Body of pancreas (tissue), 4 donors: ENCODE measurements around the gene RASAL1. TPM values are rescaled to one million over a fixed set of nuclear protein-coding genes. Genes with fewer than 3 reads are reported as not detected.

Source experiments
- ATAC-seq: fragments of 150-250 bp; one replicate; pipeline ENCODE4 v1.9.1; 2016
- DNase-seq, 4 donors: peaks; one replicate each; pipeline ENCODE4 v3.0.0-alpha.2; 2019
- H3K27ac ChIP-seq, 4 donors: fragments of 200-600 bp; sonication (generic); 1 replicate in 3 of 4; 2 replicates in 1 of 4; pipeline versions ENCODE4 v1.5.1 to v1.6.1; 2016 to 2019; ENCODE audit warnings: mild to moderate bottlenecking in 1 of 4, mixed read lengths in 1 of 4, moderate library complexity in 1 of 4
- H3K27me3 ChIP-seq, 2 donors: fragments of 200-600 bp; sonication (generic); one replicate each; pipeline ENCODE4 v1.6.0; 2016; ENCODE audit warnings: mild to moderate bottlenecking in 1 of 2
- H3K36me3 ChIP-seq, 2 donors: fragments of 200-600 bp; sonication (generic); replicated peaks in 1 of 2; 2 replicates each; pipeline ENCODE4 v1.5.1; 2016; ENCODE audit warnings: low read depth in 2 of 2; ENCODE audit not compliant: insufficient read depth in 1 of 2
- H3K4me1 ChIP-seq: fragments of 200-600 bp; sonication (generic); one replicate; pipeline ENCODE4 v1.6.0; 2016
- H3K4me3 ChIP-seq, 2 donors: fragments of 200-600 bp; sonication (generic); 1 replicate in 1 of 2; 2 replicates in 1 of 2; pipeline ENCODE4 v1.5.1; 2016 to 2019
- H3K9me3 ChIP-seq, 3 donors: fragments of 200-600 bp; sonication (generic); 1 replicate in 2 of 3; 2 replicates in 1 of 3; pipeline ENCODE4 v1.5.1; 2016
- POLR2A ChIP-seq, 3 donors: fragments of 450-650 bp; IDR thresholded peaks; one replicate each; pipeline ENCODE4 v1.6.1; 2016; ENCODE audit warnings: antibody characterized with exemption in 3 of 3, mild to moderate bottlenecking in 2 of 3
- WGBS, 2 donors: methylation state at CpG; one replicate each; pipeline ENCODE4 v1.1.5; 2017; 5-methylcytosine and 5-hydroxymethylcytosine counted together
- intact Hi-C: fragments of 100-400 bp; cut with DNase I; formaldehyde crosslinking; loops from one replicate; pipeline ENCODE4 v1.15.1; 2023
- total RNA-seq, 2 donors: library from RNA; depleted of rRNA; stranded (reverse); fragments of >200 nt; gene quantifications; one replicate each; pipeline ENCODE4 v1.1.0, GENCODE V29; 2016
- TF ChIP-seq, protein P1 (sequence below), 7 experiments: fragments of 450-650 bp in 4 of 7; fragments of 200-600 bp in 3 of 7; sonication (generic) in 3 of 7; IDR thresholded peaks; one replicate each; pipeline ENCODE4 v1.5.1; 2016 to 2019; ENCODE audit warnings: antibody characterized with exemption in 7 of 7

The RASAL1 gene
- total RNA-seq, 2 donors from 2014 or later = 0.66 to 2.1 TPM

DNA sequence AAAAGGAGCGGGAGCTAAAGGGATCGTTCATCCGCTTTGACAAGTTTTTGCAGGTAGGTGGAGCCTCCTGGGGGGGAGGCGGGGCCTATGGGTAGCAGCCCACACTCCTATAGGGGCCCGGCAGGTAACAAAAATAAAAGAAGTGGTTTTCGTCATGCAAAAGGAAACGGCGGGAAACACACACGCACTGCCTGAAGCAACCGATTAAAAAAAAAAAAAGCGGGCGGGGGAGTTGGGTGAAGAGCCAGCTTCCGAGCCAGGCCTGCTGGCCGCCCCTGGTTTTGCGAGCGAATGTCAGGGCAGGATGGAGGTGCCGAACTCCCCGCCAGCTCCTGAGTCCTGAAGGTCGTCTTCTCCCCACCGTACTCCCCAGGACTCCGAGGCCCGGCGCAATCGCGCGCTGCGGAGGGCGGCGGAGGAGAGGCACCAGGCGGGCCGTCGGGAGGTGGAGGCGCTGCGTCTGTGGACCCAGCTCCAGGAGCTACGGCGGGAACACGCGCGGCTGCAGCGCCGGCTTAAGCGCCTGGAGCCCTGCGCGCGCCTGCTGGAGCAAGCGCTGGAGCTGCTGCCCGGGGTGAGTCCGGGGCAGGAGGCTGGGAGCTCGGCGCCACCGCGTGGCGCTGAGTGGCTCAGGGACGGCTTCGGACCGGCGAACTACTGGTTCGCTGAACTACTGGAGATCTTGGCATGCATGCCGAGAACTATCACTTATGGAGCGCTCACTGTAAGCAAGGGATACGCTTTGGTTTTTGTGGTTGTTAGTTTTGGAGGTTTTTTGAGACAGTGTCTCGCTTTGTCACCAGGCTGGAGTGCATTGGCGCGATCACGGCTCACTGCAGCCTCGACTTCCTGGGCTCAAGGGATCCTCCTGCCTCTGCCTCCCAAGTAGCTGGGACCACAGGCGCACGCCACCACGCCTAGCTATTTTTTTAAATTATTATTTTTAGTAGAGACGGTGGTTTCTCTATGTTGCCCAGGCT lies 17.6 kb upstream of the RASAL1 start:
- ATAC-seq = peak; percentile 83
- peak; percentile 65 to 73 (median 72) for DNase-seq
- WGBS, 2 donors = 7 to 11% methylated on average over 26 to 65 of the region's 70 CpGs
- H3K9me3 ChIP-seq = no peaks in the 10 kb centered on the region
- TF ChIP-seq, protein P1, sequence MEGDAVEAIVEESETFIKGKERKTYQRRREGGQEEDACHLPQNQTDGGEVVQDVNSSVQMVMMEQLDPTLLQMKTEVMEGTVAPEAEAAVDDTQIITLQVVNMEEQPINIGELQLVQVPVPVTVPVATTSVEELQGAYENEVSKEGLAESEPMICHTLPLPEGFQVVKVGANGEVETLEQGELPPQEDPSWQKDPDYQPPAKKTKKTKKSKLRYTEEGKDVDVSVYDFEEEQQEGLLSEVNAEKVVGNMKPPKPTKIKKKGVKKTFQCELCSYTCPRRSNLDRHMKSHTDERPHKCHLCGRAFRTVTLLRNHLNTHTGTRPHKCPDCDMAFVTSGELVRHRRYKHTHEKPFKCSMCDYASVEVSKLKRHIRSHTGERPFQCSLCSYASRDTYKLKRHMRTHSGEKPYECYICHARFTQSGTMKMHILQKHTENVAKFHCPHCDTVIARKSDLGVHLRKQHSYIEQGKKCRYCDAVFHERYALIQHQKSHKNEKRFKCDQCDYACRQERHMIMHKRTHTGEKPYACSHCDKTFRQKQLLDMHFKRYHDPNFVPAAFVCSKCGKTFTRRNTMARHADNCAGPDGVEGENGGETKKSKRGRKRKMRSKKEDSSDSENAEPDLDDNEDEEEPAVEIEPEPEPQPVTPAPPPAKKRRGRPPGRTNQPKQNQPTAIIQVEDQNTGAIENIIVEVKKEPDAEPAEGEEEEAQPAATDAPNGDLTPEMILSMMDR (IDR thresholded peaks at IDR 0.05) = peak in 6 of 7 experiments; percentile 28 to 64 (median 56)
- TF ChIP-seq POLR2A (IDR thresholded peaks at IDR 0.05) = no peak
- peaks cover 0 to 3% of the 10 kb centered on the region in 2 donors for H3K27me3 ChIP-seq
- intact Hi-C loops = no loop called here
- no peaks in the 10 kb centered on the region for H3K36me3 ChIP-seq
- no peak overlapping the region for H3K4me3 ChIP-seq
- H3K27ac ChIP-seq = peak overlapping the region in 1 of 4 donors; percentile 55
- peaks cover 32% of the 10 kb centered on the region for H3K4me1 ChIP-seq

DNA sequence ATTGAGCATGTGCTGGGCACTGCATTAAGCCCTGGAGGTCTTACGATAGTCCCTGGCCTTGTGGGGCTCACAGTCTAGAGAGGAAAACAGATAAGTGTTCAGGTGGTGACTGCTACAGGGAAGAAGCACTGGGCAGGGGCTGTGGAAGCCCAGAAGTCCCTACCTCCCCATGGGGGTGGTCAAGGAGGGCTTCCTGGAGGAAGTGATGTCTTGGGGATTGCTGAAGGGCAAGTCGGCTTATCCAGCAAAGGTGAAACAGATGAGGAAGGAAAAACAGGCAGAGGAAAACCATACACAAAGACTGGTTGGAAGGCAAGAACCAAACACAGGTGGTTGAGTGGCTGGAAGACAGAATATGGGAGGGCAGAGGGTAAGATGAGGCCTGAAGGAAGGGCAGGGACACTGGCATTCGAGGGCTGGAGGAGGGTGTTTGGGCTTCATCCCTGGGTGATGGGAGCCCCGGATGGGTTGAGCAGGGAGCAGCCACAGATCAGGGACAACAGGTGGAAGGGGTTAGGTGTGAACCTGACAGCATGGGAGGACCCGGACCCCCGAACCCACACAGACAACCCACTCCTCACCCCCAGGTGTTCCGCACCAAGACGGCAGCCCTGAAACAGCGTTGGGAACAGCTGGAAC lies 16.8 kb upstream of the RASAL1 start:
- H3K36me3 ChIP-seq = no peaks in the 10 kb centered on the region
- peaks cover 0 to 3% of the 10 kb centered on the region in 2 donors for H3K27me3 ChIP-seq
- H3K4me3 ChIP-seq = no peak overlapping the region
- intact Hi-C loops = no loop called here
- DNase-seq (no peak), ATAC-seq (no peak)
- TF ChIP-seq POLR2A (IDR thresholded peaks at IDR 0.05) = no peak
- TF ChIP-seq, protein P1 (IDR thresholded peaks at IDR 0.05) = no peak
- 23 to 27% methylated on average over 8 to 9 of the region's 9 CpGs for WGBS, 2 donors
- no peaks in the 10 kb centered on the region for H3K9me3 ChIP-seq
- peaks cover 32% of the 10 kb centered on the region for H3K4me1 ChIP-seq
- H3K27ac ChIP-seq = no peak overlapping the region

DNA sequence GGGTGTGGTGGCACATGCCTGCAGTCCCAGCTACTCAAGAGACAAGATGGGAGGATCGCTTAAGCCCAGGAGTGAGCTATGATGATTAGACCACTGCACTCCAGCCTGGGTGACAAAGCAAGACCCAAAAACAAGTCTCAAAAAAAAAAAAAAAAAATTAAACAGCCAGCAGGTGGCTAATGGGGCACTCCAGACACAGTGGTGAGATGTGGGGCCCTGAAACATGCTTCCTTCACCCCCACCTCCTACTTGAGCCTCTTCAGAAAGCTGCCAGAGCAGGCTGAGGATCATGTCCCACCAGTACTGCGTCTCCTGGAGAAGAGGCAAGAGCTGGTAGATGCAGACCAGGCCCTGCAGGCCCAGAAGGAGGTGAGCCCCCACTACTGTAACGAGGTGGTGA lies 16.1 kb upstream of the RASAL1 start:
- intact Hi-C loops = no loop called here
- no peak for DNase-seq
- Histone ChIP-seq H3K4me1 (peaks cover 32% of the 10 kb centered on the region), H3K27ac (no peak overlapping the region), H3K9me3 (no peaks in the 10 kb centered on the region), H3K27me3 (peaks cover 0 to 3% of the 10 kb centered on the region in 2 donors), H3K4me3 (no peak overlapping the region), H3K36me3 (no peaks in the 10 kb centered on the region)
- TF ChIP-seq, protein P1 (IDR thresholded peaks at IDR 0.05) = no peak
- TF ChIP-seq POLR2A (IDR thresholded peaks at IDR 0.05) = no peak
- ATAC-seq = no peak
- 90 to 98% methylated on average over 3 of the region's 3 CpGs for WGBS, 2 donors

DNA sequence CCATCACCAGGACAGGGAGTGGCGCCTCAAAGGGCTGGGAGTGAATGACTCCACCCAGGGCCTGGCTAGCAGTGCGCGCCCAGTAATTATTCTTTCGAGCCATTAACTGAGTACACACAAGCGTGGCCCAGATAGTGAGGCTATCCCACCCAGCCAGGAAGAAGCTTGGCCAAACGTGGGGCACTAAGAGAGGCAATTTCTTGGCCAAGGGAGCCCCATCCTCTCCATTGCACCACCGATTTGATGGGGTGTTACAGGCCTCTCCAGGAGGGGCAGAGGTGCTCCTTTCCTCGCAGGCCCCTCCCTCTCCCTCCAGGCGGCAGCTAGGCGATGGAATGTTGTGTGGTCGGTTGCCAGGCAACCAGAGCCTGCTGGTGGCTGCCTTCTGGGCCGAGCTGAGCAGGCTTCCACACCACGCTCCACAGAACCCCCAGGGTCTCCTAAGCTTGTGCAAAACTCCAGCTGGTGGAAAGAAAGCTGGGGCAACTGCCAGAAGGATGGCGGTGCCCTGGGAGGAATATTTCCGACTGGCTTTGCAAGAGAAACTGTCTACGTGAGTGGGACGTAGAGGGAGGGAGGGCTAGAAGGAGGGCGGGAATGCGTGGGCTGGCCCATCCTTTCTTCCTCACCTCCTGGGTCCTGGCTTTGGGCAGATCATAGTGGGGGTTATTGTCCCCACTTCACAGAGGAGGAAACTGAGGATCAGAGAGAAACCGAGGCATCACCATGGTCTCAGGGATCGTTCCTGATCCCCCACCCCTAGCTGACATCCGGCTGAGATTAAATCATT lies 14.0 kb upstream of the RASAL1 start, which contains the start of gene CFAP73:
Gene CFAP73 (plus strand): TSS at position 364 of the 790 bp plus-strand sequence. CDS start 134 bp downstream, at position 498.
- TF ChIP-seq POLR2A (IDR thresholded peaks at IDR 0.05) = no peak
- TF ChIP-seq, protein P1 (IDR thresholded peaks at IDR 0.05) = no peak
- DNase-seq = peak; percentile 64 to 81 (median 79)
- Histone ChIP-seq H3K27ac (peak within 1 kb of the TSS; percentile 32 to 62 (median 38)), H3K27me3 (peaks cover 0 to 2% of the 10 kb centered on the region in 2 donors), H3K4me1 (peaks cover 28% of the 10 kb centered on the region), H3K36me3 (no peaks in the 10 kb centered on the region), H3K4me3 (no peak within 1 kb of the TSS), H3K9me3 (no peaks in the 10 kb centered on the region)
- WGBS, 2 donors = 37 to 42% methylated on average over 17 to 22 of the region's 22 CpGs
- peak; percentile 72 for ATAC-seq
- intact Hi-C loops = no loop called here
